HepG2 (cell line): Measurements from ENCODE around the gene DENND4B. TPM values are rescaled to one million over a fixed set of nuclear protein-coding genes. Genes with fewer than 3 reads are reported as not detected.

Source experiments
- BRCA1 ChIP-seq: sonication (generic); formaldehyde crosslinking; IDR thresholded peaks from 2 replicates; pipeline ENCODE4 v1.4.0; 2020; ENCODE audit warnings: missing genetic modification reagents
- EED ChIP-seq: sonication (generic); formaldehyde crosslinking; IDR thresholded peaks from 2 replicates; pipeline ENCODE4 v1.5.0; 2020; ENCODE audit warnings: mild to moderate bottlenecking, missing genetic modification reagents
- GTF2F1 ChIP-seq: fragments of 150-350 bp; IDR thresholded peaks from 2 replicates; pipeline ENCODE4 v1.6.1; 2014; ENCODE audit warnings: low read length
- HNF4G ChIP-seq, 2 experiments: sonication (generic) in 1 of 2; formaldehyde crosslinking in 1 of 2; IDR thresholded peaks; 2 replicates each; pipeline versions ENCODE4 v1.4.0 to v1.6.1; 2011 to 2020; ENCODE audit warnings: borderline replicate concordance in 2 of 2, low read depth in 2 of 2, mild to moderate bottlenecking in 2 of 2, low read length in 1 of 2, missing genetic modification reagents in 1 of 2, moderate library complexity in 1 of 2
- PAWR ChIP-seq: sonication (generic); formaldehyde crosslinking; IDR thresholded peaks from 2 replicates; pipeline ENCODE4 v1.4.0; 2020; ENCODE audit warnings: missing genetic modification reagents, mild to moderate bottlenecking, borderline replicate concordance
- PTBP1 ChIP-seq: fragments of 200-400 bp; formaldehyde crosslinking; IDR thresholded peaks from 2 replicates; pipeline ENCODE4 v1.6.1; 2018; ENCODE audit warnings: low read length, low read depth; ENCODE audit not compliant: poor library complexity, severe bottlenecking
- RELA ChIP-seq: sonication (generic); formaldehyde crosslinking; IDR thresholded peaks from 2 replicates; pipeline ENCODE4 v1.4.0; 2020; ENCODE audit warnings: missing genetic modification reagents
- RFX3 ChIP-seq: IDR thresholded peaks from 2 replicates; pipeline ENCODE4 v1.6.1; 2016; ENCODE audit warnings: missing biosample characterization, missing genetic modification reagents
- TEAD2 ChIP-seq: sonication (generic); formaldehyde crosslinking; IDR thresholded peaks from 2 replicates; pipeline ENCODE4 v1.9.0; 2021; ENCODE audit warnings: missing genetic modification reagents
- ZNF251 ChIP-seq: sonication (generic); formaldehyde crosslinking; IDR thresholded peaks from 2 replicates; pipeline ENCODE4 v1.9.0; 2021; ENCODE audit warnings: mild to moderate bottlenecking, missing genetic modification reagents
- ZNF446 ChIP-seq: sonication (generic); formaldehyde crosslinking; IDR thresholded peaks from 2 replicates; pipeline ENCODE4 v1.5.0; 2020; ENCODE audit warnings: mild to moderate bottlenecking, missing genetic modification reagents
- ZNF572 ChIP-seq: sonication (generic); formaldehyde crosslinking; IDR thresholded peaks from 2 replicates; pipeline ENCODE4 v1.5.1; 2020; ENCODE audit warnings: mild to moderate bottlenecking, missing genetic modification reagents
- ZSCAN30 ChIP-seq: sonication (generic); formaldehyde crosslinking; IDR thresholded peaks from 2 replicates; pipeline ENCODE4 v1.5.0; 2020; ENCODE audit warnings: mild to moderate bottlenecking, missing genetic modification reagents
- polyA plus RNA-seq, 8 experiments: library from polyadenylated mRNA; depleted of rRNA in 3 of 8; stranded (reverse) in 7 of 8; unstranded in 1 of 8; fragments of >200 nt; fragmentation: Illumina TruSeq in 4 of 8; extraction: Trizol in 4 of 8; gene quantifications; 2 replicates each; pipeline versions ENCODE4 v1.2.1 to v1.2.3, GENCODE V29; 2011 to 2016; ENCODE audit warnings: low read depth in 4 of 8, missing spikeins in 1 of 8, mixed read lengths in 1 of 8; ENCODE audit not compliant: insufficient read depth in 1 of 8
- total RNA-seq, 5 experiments: library from RNA; depleted of rRNA; stranded (reverse); fragments of >200 nt; fragmentation: Illumina TruSeq; extraction: Trizol; gene quantifications; 2 replicates each; pipeline ENCODE4 v1.2.3, GENCODE V29; 2016; ENCODE audit warnings: low read depth in 1 of 5
- TF ChIP-seq, protein P1 (sequence below): sonication (generic); formaldehyde crosslinking; IDR thresholded peaks from 2 replicates; pipeline ENCODE4 v1.4.0; 2020; ENCODE audit warnings: mild to moderate bottlenecking, missing genetic modification reagents
- TF ChIP-seq, protein P2 (sequence below): sonication (generic); formaldehyde crosslinking; IDR thresholded peaks from 2 replicates; pipeline ENCODE4 v1.4.0; 2020; ENCODE audit warnings: missing genetic modification reagents
- TF ChIP-seq, protein P3 (sequence below): sonication (generic); formaldehyde crosslinking; IDR thresholded peaks from 2 replicates; pipeline ENCODE4 v1.4.0; 2020; ENCODE audit warnings: missing genetic modification reagents
- TF ChIP-seq, protein P4 (sequence below): fragments of 450-650 bp; IDR thresholded peaks from 2 replicates; pipeline ENCODE4 v1.6.1; 2016

The DENND4B gene
- total and polyA plus RNA-seq, 2 of the 13 experiments (the other 11 are each of a cell fraction or from before 2014, with no cell fraction given), result 15.1 to 20.3 TPM

DNA sequence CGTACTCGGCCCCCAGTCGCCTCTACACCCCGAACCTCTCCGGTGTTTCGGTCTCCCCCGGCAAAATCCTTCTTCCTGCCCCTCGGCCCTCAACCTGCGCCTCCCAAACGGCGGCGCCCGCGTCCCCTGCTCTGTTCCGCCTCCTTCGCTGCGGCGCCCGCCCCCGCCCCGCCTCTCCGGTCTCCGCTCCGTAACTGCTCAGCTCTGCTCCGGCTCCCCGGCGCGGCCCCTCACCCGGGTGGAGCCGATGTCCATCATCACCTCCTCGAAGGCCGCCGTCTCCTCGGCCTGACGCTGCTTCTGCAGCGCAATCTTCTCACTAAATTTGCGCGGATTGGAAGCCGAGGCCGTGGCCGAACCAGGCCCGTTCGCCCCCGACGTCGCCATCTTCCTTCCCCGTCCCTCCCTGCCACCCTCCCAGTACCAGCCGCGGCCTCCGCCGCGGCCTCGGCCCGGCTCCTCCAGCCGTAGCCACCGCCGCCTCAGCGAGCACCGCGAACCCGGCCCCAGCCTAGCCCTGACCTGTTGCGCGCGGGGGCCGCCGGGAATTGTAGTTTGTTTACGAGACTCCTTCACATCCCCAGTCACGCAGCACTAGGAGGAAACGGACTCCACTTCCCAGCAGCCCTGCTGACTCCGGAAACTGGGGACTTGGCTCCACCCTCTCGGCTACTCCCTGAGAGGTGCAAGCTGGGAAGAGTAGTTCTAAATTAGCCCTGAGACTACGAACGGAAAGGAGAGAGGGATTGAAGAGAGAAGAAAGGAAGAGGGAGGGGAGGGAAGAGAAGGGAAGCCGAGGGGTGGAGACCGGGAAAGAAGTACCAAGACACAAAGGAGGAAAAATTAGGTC is 11.8 kb upstream of the DENND4B start, which contains the start of gene CRTC2 (continued):
- TF ChIP-seq HNF4G (IDR thresholded peaks at IDR 0.05; ENCODE audit: borderline replicate concordance, low read depth, low read length), result no peak
- TF ChIP-seq HNF4G (CRISPR knock-in tag; IDR thresholded peaks at IDR 0.05; ENCODE audit: borderline replicate concordance, low read depth), result no peak
- TF ChIP-seq, protein P1, sequence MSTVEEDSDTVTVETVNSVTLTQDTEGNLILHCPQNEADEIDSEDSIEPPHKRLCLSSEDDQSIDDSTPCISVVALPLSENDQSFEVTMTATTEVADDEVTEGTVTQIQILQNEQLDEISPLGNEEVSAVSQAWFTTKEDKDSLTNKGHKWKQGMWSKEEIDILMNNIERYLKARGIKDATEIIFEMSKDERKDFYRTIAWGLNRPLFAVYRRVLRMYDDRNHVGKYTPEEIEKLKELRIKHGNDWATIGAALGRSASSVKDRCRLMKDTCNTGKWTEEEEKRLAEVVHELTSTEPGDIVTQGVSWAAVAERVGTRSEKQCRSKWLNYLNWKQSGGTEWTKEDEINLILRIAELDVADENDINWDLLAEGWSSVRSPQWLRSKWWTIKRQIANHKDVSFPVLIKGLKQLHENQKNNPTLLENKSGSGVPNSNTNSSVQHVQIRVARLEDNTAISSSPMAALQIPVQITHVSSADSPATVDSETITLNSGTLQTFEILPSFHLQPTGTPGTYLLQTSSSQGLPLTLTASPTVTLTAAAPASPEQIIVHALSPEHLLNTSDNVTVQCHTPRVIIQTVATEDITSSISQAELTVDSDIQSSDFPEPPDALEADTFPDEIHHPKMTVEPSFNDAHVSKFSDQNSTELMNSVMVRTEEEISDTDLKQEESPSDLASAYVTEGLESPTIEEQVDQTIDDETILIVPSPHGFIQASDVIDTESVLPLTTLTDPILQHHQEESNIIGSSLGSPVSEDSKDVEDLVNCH (CRISPR knock-in tag), result no peak
- no peak for TF ChIP-seq PAWR (CRISPR knock-in tag)
- TF ChIP-seq BRCA1 (CRISPR knock-in tag), result no peak
- TF ChIP-seq TEAD2 (CRISPR knock-in tag), result no peak
- TF ChIP-seq, protein P2, sequence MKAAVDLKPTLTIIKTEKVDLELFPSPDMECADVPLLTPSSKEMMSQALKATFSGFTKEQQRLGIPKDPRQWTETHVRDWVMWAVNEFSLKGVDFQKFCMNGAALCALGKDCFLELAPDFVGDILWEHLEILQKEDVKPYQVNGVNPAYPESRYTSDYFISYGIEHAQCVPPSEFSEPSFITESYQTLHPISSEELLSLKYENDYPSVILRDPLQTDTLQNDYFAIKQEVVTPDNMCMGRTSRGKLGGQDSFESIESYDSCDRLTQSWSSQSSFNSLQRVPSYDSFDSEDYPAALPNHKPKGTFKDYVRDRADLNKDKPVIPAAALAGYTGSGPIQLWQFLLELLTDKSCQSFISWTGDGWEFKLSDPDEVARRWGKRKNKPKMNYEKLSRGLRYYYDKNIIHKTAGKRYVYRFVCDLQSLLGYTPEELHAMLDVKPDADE (CRISPR knock-in tag), result 0 out of 2 replicates have a peak, but pooled peaks have one; percentile 59
- no peak for TF ChIP-seq GTF2F1
- TF ChIP-seq ZNF572, result no peak
- TF ChIP-seq EED (CRISPR knock-in tag), result 0 out of 2 replicates have a peak, but pooled peaks have one; percentile 62
- TF ChIP-seq ZNF446 (CRISPR knock-in tag), result no peak
- TF ChIP-seq RELA (CRISPR knock-in tag), result no peak
- TF ChIP-seq, protein P3, sequence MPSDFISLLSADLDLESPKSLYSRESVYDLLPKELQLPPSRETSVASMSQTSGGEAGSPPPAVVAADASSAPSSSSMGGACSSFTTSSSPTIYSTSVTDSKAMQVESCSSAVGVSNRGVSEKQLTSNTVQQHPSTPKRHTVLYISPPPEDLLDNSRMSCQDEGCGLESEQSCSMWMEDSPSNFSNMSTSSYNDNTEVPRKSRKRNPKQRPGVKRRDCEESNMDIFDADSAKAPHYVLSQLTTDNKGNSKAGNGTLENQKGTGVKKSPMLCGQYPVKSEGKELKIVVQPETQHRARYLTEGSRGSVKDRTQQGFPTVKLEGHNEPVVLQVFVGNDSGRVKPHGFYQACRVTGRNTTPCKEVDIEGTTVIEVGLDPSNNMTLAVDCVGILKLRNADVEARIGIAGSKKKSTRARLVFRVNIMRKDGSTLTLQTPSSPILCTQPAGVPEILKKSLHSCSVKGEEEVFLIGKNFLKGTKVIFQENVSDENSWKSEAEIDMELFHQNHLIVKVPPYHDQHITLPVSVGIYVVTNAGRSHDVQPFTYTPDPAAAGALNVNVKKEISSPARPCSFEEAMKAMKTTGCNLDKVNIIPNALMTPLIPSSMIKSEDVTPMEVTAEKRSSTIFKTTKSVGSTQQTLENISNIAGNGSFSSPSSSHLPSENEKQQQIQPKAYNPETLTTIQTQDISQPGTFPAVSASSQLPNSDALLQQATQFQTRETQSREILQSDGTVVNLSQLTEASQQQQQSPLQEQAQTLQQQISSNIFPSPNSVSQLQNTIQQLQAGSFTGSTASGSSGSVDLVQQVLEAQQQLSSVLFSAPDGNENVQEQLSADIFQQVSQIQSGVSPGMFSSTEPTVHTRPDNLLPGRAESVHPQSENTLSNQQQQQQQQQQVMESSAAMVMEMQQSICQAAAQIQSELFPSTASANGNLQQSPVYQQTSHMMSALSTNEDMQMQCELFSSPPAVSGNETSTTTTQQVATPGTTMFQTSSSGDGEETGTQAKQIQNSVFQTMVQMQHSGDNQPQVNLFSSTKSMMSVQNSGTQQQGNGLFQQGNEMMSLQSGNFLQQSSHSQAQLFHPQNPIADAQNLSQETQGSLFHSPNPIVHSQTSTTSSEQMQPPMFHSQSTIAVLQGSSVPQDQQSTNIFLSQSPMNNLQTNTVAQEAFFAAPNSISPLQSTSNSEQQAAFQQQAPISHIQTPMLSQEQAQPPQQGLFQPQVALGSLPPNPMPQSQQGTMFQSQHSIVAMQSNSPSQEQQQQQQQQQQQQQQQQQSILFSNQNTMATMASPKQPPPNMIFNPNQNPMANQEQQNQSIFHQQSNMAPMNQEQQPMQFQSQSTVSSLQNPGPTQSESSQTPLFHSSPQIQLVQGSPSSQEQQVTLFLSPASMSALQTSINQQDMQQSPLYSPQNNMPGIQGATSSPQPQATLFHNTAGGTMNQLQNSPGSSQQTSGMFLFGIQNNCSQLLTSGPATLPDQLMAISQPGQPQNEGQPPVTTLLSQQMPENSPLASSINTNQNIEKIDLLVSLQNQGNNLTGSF (CRISPR knock-in tag), result peak; percentile 44; the same call in 1 of the 2 replicates
- TF ChIP-seq, protein P4, sequence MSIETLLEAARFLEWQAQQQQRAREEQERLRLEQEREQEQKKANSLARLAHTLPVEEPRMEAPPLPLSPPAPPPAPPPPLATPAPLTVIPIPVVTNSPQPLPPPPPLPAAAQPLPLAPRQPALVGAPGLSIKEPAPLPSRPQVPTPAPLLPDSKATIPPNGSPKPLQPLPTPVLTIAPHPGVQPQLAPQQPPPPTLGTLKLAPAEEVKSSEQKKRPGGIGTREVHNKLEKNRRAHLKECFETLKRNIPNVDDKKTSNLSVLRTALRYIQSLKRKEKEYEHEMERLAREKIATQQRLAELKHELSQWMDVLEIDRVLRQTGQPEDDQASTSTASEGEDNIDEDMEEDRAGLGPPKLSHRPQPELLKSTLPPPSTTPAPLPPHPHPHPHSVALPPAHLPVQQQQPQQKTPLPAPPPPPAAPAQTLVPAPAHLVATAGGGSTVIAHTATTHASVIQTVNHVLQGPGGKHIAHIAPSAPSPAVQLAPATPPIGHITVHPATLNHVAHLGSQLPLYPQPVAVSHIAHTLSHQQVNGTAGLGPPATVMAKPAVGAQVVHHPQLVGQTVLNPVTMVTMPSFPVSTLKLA, result 0 out of 2 replicates have a peak, but pooled peaks have one; percentile 28
- no peak for TF ChIP-seq PTBP1
- TF ChIP-seq ZSCAN30 (CRISPR knock-in tag), result no peak
- no peak for TF ChIP-seq RFX3 (CRISPR knock-in tag)
- no peak for TF ChIP-seq ZNF251 (CRISPR knock-in tag)
